GM19397 (cell line): ENCODE data around the gene E2F7.

Experiments used
- ATAC-seq: cut with Tn5 transposase; IDR thresholded peaks from one replicate; pipeline ENCODE4 v1.9.1; 2021; ENCODE audit warnings: mild to moderate bottlenecking, moderate library complexity; ENCODE audit not compliant: unreplicated experiment

The E2F7 gene

GRCh38 chr12:77025782-77026314 lies 39.5 kb downstream of the E2F7 start:
- ATAC-seq = no peak

GRCh38 chr12:77023501-77023900 lies 41.9 kb downstream of the E2F7 start:
- ATAC-seq = no peak

DNA sequence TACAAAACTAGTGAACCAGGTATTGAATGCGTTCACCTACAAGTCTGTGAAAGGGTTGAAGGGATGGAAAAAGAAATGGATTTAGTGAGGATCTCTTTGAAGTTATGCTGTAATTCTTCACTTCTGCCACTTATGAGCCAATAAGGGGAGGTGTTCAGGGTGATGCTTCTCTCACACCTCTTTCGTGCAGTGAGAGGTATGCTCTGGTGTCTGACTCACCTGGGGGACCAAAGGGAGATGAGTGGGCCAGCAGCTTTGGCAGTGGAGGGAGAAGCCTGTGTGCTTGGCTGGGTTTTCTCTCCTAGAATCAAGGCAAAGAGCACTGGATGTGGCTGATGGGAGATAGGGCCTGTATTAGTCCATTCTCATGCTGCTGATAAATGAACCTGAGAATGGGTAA lies 45.4 kb downstream of the E2F7 start:
- ATAC-seq = no peak

- ATAC-seq = no peak
Measured at GRCh38 chr12:77016606-77017005, 48.8 kb downstream of the E2F7 start.

- ATAC-seq = no peak
Measured at GRCh38 chr12:77013091-77013490, 52.3 kb downstream of the E2F7 start.

- peak; percentile 89 for ATAC-seq
Measured at GRCh38 chr12:77010691-77011548, 54.4 kb downstream of the E2F7 start.

- no peak for ATAC-seq
Measured at GRCh38 chr12:77007476-77007875, 57.9 kb downstream of the E2F7 start.

DNA sequence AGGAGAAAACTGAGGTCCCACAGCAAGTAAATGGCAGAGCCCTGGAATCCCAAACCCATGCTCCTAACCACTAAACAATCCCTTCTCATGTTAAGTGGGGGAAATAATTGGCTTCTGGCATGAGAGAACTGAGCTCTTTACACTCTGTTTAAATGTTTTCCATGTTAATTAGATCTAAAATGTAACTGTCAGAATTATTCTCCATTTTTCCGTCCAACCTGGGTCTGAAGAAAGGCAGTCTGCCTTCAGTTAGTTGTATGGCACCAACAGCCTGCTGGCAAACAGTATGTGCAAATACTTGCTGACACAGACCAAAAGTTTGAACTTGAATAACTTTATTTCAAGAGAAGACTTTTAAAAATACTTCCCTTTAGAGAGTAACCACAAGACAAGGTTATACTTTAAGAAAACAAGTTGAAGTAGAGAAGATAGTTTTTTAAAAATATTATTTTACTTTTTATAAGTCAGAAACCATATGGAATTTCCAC lies 59.7 kb downstream of the E2F7 start:
- no peak for ATAC-seq

DNA sequence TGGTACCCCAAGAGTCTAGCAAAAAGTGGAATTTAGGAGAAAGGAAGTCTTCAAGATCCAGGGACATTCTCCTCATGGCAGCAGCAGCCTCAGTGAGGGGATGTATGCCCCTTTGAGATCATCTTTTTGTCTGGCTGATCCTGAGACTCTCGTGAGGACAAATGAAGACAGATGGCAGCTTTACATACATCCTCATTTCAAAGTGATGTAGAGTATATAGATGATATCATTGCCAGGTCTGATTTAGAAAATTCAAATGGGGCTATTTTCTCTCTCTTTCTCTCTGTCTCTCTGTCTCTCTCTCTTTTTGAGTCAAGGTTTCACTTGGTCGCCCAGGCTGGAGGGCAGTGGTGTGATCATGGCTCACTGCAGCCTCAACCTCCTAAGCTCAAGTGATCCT lies 61.5 kb downstream of the E2F7 start:
- ATAC-seq = no peak

DNA sequence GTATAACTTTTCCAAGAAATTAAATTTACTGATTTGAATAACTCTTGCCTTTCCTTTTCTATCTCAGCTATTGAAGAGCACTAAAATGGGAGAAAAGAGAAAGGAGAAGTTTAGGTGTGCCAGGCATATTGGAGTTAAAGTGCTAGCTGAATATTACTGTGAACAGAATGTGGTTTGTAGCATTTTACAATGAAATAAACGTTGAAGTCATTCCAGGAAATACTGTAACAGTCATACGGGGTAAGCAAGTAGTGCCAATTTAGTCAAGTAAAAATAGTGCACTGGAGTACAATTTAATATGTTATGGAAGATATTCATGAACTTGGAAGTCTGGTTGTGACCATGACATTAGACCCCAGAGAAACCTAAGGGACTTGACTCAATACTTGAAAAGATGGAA lies 62.1 kb downstream of the E2F7 start:
- no peak for ATAC-seq

GRCh38 chr12:77002382-77002781 lies 63.0 kb downstream of the E2F7 start:
- ATAC-seq = no peak

GRCh38 chr12:77001276-77001675 lies 64.1 kb downstream of the E2F7 start:
- ATAC-seq = no peak

- no peak for ATAC-seq
Measured at GRCh38 chr12:76998908-76999556, 66.3 kb downstream of the E2F7 start.

GRCh38 chr12:76998386-76998785 lies 67.0 kb downstream of the E2F7 start:
- ATAC-seq = no peak

- no peak for ATAC-seq
Measured at GRCh38 chr12:76997011-76997780, 68.2 kb downstream of the E2F7 start.

DNA sequence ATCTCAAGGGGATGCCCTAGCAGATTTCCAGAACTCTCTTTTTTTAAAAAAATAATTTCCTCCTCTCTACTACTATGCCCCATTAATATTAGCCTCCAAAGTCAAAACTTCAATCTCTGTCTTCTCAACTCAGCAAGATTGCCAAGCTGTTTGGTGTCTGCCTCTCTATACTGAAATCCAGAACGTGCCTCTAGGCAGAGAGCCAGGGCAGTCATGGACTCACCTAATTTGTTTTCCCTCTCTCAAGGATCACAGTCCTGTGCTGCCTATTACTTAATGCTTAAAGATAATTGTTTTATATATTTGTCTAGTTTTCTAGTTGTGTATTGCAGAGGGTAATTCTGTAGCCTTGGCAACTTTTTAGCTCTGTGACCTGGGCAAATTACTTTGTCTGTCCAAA lies 74.7 kb downstream of the E2F7 start:
- no peak for ATAC-seq

DNA sequence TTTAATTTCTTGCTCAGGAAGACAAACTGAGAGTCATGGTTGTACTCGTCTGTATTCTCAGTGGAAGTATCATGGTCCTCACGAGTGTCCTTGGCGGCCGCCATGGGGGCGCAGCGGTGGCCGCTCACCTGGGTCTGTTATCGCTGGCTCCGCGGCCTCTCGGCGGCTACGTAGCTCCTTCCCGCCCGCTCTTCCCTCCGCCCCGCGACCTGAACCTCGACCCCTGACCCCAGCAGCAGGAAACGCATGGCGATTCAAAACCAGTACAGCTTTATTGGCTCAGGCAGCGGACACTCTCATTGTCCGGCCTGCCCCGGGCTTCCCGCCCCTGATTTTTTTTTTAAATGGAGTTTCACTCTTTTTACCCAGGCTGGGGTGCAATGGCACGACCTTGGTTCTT lies 80.8 kb downstream of the E2F7 start:
- ATAC-seq = no peak

GRCh38 chr12:76983420-76983819 lies 81.9 kb downstream of the E2F7 start:
- ATAC-seq = no peak

- ATAC-seq = no peak
Measured at GRCh38 chr12:76980196-76980595, 85.2 kb downstream of the E2F7 start.

DNA sequence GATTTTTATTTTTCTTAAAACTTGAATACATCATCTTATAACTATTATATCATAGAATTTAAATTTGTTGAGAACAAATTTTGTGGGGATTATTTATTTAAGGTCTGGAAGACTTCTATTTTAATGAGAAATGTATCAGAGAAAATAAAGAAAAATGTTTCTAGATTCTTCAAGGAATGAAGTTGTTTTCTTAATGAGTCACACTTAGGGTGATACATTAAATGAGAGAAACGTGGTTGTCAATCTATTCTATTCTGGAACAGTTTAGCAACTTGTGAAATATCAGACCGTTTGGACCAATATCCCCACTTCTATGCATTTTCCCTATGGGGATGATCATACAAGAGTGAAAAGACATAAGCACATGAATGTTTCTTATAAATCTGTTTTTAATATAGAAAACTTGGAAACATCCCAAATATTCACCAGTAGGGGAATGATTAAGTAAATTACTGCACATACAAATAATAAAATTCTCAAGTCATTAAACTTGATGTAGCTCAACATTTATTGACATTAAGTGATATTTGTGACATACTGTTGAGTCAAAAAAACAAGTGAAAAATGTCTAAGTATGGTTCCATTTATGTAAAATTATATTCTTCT lies 88.5 kb downstream of the E2F7 start:
- ATAC-seq = no peak
